ENCODE results near the gene LDHB.
A peak's percentile ranks its signal among the peaks of the same experiment; 100 is the strongest.
"Not testable (repeated sequence)": the region's sequence is repeated elsewhere in the genome, so short reads cannot be mapped to it uniquely, and the experiment has no call there.

Gene LDHB

GRCh38 chr12:21661396-21662093 lies 3.9 kb upstream of the LDHB start:
- not testable (repeated sequence) for DNase-seq (ENCODE audit: low read depth)

GRCh38 chr12:21659383-21659782 lies 1.7 kb upstream of the LDHB start:
- DNase-seq (ENCODE audit: low read depth) = no peak

GRCh38 chr12:21656905-21657325 lies 727 bp downstream of the LDHB start:
- peak; percentile 52 for DNase-seq (ENCODE audit: low read depth)

- no peak for DNase-seq (ENCODE audit: low read depth)
These were observed 2.1 kb downstream of the LDHB start for GRCh38 chr12:21655591-21655990.

GRCh38 chr12:21651821-21652220 lies 5.8 kb downstream of the LDHB start:
- DNase-seq (ENCODE audit: low read depth) = no peak

- no peak for DNase-seq (ENCODE audit: low read depth)
These were observed 6.6 kb downstream of the LDHB start for GRCh38 chr12:21650997-21651396.

GRCh38 chr12:21649034-21649433 lies 8.6 kb downstream of the LDHB start:
- DNase-seq (ENCODE audit: low read depth) = no peak

GRCh38 chr12:21648378-21648777 lies 9.3 kb downstream of the LDHB start:
- DNase-seq (ENCODE audit: low read depth) = no peak

- no peak for DNase-seq (ENCODE audit: low read depth)
These were observed 10.5 kb downstream of the LDHB start for GRCh38 chr12:21647179-21647578.

GRCh38 chr12:21645041-21645500 lies 12.6 kb downstream of the LDHB start:
- DNase-seq (ENCODE audit: low read depth) = peak; percentile 64

- DNase-seq (ENCODE audit: low read depth) = no peak
These were observed 13.1 kb downstream of the LDHB start for GRCh38 chr12:21644516-21644915.

- peak; percentile 25 for DNase-seq (ENCODE audit: low read depth)
These were observed 13.9 kb downstream of the LDHB start for GRCh38 chr12:21643758-21644157.

GRCh38 chr12:21642707-21643389 lies 14.8 kb downstream of the LDHB start:
- DNase-seq (ENCODE audit: low read depth) = peak; percentile 42

- peak; percentile 25 for DNase-seq (ENCODE audit: low read depth)
These were observed 19.4 kb downstream of the LDHB start for GRCh38 chr12:21638054-21638891.

GRCh38 chr12:21634245-21634644 lies 23.4 kb downstream of the LDHB start:
- no peak for DNase-seq (ENCODE audit: low read depth)

GRCh38 chr12:21631367-21631766 lies 26.3 kb downstream of the LDHB start:
- no peak for DNase-seq (ENCODE audit: low read depth)

GRCh38 chr12:21627924-21628323 lies 29.7 kb downstream of the LDHB start:
- DNase-seq (ENCODE audit: low read depth) = no peak

- no peak for DNase-seq (ENCODE audit: low read depth)
These were observed 39.1 kb downstream of the LDHB start for GRCh38 chr12:21618566-21618965.

- DNase-seq (ENCODE audit: low read depth) = no peak
These were observed 40.6 kb downstream of the LDHB start for GRCh38 chr12:21617030-21617429.

GRCh38 chr12:21615431-21615830 lies 42.2 kb downstream of the LDHB start:
- no peak for DNase-seq (ENCODE audit: low read depth)

GRCh38 chr12:21614506-21614905 lies 43.1 kb downstream of the LDHB start:
- DNase-seq (ENCODE audit: low read depth) = no peak

- peak; percentile 59 for DNase-seq (ENCODE audit: low read depth)
These were observed 43.7 kb downstream of the LDHB start for GRCh38 chr12:21613931-21614330.

- DNase-seq (ENCODE audit: low read depth) = no peak
These were observed 49.4 kb downstream of the LDHB start for GRCh38 chr12:21608196-21608595.
